HG03045 (cell line): ENCODE data around the gene TBX4.
"Not testable (repeated sequence)": the region's sequence is repeated elsewhere in the genome, so short reads cannot be mapped to it uniquely, and the experiment has no call there.

Experiments used
- ATAC-seq: cut with Tn5 transposase; IDR thresholded peaks from one replicate; pipeline ENCODE4 v1.9.1; 2021; ENCODE audit warnings: mild to moderate bottlenecking, moderate library complexity; ENCODE audit not compliant: unreplicated experiment

The TBX4 gene

DNA sequence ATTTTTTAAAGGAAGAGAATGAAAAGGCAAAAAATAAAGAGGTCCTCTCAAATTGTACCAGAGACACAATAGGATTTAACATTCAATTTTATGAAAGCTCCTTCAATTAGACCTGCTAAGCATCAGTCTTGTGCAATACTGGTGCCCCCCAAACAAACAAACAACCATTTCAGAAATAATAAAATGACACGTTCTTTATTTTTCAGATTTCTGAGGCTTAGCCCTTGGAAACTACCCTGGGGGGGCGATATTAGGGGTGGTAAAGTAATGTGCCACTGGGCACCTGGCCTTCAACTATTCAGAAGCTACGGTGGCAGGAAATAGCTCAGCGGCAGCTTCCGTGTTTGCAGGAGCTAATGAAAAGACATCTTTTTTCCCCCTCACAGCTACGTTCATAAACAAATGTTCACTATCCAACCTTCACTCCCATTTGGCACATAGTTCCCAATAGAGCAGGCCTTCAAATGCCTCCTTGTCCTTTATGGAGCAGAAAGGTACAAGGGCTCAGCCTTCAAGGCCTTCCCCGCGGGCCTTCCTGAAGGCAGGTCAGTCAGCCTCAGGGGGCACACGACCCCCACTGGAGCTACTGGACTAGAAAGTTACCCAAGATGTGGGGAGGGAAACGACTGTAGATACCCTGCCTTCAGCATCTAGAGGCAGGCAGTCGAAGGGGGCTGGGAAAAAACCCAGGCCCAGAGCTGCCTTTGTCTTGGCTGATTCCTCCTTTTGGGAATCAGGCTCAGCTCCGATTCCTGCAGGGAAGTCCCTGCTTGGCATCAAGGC, 44.1 kb downstream of the TBX4 start:
- ATAC-seq: no peak

DNA sequence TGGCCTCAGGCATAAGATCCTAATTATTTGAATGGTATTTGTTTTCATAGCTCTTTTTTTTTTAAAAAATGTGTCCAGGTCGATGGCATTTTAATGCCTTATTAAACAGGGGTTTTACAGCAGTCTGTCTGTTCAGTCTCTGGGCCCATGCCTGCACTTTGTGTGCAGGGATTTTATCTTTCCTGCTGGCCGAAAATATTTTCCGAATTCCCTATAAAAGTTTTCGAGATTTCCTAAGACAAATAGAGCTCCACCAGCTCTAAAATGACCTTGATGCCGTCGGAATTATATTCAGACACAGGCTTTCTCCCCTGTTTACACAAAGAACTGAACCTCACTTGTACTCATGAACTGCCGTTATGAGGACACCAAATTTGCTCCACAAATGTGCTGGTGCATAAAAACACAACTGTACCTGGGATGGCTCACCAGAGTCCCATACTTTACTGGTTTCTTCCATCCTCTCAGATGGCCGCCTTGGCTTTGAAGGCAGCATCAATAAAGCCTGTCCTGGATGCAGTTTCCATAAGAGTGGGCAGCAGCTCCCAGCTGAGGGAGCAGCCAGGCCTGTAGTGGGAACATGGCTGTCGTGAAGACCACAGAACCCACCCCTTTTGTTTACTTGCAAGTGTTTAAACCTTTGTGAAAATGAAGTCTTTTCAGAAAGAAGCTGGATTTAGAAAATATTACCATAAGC, 44.9 kb downstream of the TBX4 start:
- no peak for ATAC-seq

DNA sequence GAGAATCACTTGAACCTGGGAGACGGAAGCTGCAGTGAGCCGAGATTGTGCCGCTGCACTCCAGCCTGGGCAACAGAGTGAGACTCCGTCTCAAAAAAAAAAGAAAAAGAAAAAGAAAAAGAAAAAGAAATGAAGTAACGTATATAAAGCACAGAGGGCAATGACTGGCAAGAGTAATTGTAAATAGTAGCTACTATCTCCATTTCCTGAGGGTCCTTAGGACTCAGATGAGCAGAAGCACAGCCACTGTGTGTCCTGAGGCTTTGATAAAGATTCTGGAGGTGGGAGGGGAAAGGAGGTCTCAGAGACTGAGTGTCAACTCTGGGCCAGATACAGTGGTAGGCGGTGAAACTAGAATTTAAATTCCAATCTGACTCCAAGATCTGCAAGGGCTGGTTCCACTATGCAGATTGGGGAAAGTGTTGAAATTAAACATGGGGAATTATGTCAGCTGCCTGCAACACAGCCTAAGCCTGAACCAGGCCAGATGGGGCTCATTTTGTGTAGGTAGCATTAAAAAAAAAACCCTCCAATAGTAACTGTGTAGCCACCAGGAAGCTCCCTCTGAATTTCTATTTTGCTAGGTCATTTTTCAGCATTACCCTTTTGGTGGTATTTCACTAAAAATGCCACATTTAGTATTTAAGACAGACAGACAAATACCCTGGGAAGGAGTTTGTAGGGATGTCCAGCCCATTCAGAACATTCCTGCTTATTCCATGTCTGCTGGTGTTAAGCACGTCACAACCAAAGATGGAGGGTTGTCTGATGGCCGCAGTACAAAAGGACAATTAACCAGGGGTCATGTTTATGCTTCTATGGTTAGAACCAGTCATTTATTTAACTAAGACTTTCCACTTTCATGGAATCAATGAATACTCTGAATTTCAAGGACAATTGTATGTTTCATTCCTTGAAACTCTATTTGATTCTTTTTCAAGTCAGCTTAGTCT, 46.1 kb downstream of the TBX4 start:
- no peak for ATAC-seq

DNA sequence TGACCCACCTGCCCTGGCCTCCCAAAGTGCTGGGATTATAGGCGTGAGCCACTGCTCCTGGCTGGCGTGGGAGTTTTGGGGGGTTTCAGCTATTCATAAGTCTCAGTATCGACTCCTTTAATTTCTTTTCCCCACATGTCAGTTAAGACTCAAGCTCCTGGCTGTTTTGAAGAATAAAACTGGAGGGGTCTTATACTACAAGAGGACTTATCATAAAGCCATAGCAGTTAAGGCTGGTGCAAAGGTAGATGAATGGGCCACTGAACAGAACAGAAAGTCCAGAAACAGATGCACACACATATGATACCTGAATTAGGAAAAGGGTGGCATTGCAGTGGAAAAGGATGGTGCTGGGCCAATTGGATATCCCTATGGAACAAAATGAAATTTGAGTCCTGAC, 47.4 kb downstream of the TBX4 start:
- ATAC-seq: no peak

DNA sequence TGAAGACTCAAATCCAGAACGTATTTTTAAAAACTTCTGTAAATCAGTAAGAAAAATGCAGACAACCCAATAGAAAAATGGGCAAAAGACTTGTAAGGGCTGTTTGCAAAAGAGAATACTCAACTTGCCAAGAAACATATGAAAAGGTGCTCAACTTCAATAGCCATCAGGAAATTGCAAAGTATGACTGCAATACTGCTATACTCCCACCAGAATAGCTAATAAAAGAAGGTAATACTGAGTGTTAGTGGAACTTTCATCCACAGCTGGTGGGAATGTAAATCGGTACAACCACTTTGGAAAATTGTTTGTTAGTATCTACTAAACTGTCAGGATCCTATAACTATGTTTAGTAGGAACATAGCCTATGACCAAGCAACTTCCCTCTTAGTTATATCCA, 48.1 kb downstream of the TBX4 start:
- no peak for ATAC-seq

DNA sequence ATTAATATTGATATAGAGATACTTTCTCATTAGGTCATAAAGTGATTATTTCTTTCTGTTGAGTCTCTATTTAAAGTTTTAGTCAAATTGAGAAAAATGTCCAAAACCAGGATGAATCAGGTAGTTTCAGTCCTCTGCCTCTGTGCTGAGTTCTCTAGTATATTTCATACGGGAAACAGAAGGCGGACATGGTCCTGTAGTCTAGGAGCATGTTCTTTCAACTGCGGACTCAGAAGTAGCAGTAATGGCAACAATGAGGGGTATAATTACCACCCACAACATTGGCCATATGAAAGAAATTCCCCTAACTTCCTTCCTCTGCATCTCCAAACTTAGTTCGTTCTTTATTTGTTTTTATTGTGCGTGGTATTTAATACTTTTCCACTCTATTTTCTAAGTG, 50.1 kb downstream of the TBX4 start:
- no peak for ATAC-seq

DNA sequence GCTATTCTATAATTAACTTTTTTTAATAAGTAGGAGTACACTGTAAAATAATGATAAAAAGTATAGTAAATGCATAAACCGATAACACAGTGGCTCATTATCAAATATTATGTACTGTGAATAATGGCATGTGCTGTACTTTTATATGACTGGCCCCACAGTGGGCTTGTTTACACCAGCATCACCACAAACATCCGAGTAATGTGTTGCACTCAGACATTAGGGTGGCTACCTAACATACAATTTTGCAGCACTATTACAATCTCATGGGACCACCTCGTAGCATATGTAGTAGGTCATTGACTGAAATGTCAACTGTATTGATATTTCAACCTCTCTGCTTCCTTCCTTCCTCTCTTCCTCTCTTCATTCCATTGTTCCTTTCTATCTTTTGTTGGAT, 51.7 kb downstream of the TBX4 start:
- no peak for ATAC-seq

DNA sequence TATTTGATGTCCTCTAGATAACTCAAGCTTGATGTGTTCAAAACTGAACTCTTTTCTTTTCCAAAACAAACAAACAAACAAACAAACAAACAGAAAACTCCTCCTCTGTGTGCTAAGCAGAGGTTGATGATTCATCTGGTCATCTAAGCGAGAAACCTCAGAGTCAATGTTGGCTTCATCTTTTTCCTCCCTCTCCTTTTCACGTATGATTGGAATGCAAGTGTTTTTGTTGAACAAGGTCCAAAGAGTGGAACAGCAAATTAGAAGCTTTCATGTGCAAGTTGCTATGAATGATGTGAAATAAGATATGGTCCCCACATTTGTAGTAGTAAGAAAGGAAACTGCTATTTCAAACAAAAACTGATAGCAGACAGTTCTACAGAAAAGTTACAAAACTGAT, 52.5 kb downstream of the TBX4 start:
- no peak for ATAC-seq

DNA sequence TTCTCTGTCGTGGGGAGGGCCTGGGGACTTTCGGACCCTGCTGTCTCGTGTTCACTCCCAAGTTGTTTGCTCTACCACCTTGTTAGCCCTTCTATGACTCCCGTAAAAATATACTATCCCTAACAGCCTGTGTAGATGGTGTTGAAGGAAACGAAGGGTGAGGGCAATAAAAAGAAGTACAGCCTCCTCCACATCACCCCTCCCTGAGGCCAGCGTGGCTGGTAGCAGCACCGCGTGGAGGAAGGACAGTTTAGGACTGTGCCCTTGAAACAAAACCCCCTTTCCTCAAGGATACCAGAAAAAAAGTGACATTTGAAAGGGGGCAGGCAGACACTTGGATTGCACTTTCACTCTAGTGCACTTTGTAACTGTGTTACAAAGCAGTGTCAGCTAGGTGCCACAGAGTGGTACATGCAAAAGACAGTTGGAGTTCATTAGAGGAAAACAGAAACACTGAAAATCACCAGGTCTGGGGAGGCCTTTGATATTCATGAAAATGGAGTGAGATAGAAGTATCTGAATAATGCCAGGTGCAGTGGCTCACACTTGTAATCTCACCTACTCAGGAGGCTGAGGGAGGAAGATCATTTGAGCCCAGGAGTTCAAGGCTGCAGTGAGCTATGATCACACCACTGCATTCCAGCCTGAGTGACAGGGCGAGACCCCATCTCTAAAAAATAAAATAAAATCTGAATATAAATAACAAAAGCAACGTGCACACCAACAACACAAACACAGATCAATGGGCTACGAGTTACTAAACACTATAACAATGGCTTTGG, 53.8 kb downstream of the TBX4 start:
- ATAC-seq: no peak

DNA sequence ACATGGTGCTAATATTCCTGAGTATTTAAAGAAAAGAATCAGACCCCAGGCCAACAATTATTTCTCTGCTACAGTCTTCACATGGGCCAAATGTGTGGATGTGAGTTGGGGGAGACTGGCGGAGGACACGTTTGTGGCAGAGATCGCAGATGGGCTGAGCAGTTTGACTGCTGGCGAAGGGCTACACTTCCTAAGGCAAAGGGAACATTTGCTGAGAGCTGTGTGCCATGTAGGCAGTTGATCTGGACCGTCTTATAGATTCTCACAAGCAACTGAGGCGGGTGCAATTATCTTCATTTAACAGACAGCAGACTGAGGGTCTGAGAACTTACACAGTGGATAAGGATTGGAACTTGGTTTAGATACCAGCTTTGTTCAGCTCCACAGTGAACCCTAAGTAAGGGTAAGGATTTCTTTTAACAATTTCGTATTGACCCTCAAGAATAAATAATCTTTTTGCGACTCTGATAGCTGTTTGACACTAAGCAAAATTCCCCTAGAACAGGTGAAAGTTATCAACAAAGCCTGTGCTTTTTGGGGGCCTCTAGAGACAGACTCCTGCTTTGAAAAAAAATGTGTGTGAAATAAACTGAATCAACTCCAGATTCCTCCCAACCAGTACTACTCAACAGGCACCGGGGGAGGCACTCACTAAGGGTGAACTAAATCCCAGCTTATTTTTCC, 55.3 kb downstream of the TBX4 start:
- ATAC-seq: no peak

DNA sequence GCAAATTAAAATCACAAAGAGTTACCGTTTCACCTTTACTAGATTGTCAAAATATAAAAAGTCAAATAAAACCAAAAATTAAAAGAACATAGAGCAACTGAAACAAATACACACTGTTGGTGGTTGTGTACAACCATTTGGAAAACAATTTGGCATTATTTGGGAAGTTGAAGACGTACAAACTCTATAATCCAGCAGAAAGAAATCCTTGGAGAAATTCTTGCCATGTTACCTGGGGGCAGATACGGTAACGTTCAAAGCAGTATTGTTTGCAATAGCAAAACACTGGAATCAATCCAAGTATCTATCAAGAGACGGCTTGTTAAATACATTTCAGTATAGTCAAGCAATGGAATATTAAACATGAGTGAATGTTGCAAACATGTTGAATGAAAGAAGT, 56.7 kb downstream of the TBX4 start:
- ATAC-seq: no peak

DNA sequence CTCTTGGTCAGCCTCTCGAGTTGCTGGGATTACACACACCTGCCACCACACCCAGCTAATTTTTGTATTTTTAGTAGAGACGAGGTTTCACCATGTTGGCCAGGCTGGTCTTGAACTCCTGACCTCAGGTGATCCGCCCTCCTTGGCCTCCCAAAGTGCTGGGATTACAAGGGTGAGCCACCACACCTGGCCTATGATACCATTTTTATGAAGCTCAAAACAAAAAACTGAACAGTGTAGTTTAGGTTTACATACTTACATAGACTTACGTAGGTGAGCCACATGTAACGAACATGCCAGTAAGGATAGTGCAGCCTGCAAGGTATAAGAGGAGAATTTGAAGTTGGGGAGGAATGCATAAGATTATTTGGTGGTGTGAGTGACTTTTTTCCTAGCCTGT, 57.2 kb downstream of the TBX4 start:
- not testable (repeated sequence) for ATAC-seq

DNA sequence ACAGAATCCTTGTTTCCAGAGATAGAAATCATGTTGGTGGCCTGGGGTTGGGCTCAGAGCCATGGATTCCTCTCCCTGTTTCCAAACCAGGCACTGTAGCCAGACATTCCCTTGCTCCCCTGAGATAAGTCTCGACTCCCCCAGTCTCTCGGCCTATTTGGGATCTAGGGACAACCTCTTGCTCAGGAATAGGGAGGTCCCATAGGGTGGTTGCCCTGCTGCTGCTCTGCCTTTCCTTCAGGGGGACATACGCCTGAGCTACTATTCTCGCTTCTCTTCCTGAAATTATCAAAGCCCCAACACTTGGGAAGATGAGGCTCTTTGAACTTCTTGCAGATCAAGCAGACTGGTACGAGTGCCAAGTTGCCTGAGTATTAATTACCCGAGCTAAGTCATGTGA, 58.0 kb downstream of the TBX4 start:
- ATAC-seq: no peak

DNA sequence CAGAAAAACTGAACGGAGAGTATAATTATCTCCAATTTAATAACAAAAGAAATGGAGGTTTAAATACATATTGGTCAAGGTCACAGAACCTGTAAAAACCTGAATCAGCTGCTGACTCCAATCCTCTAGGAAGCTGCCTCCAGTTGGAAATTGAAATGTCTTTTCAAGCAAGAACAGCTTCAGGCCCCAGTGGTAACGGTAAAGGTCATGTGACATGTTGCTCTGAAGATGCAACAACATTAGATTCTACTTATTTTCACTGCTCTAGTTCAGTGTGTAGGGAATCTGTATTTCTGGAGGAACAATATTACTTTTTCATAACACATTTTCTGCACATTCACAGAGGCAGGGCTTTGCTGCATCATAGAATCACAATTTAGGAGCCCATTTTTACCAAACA, 58.8 kb downstream of the TBX4 start:
- ATAC-seq: no peak

DNA sequence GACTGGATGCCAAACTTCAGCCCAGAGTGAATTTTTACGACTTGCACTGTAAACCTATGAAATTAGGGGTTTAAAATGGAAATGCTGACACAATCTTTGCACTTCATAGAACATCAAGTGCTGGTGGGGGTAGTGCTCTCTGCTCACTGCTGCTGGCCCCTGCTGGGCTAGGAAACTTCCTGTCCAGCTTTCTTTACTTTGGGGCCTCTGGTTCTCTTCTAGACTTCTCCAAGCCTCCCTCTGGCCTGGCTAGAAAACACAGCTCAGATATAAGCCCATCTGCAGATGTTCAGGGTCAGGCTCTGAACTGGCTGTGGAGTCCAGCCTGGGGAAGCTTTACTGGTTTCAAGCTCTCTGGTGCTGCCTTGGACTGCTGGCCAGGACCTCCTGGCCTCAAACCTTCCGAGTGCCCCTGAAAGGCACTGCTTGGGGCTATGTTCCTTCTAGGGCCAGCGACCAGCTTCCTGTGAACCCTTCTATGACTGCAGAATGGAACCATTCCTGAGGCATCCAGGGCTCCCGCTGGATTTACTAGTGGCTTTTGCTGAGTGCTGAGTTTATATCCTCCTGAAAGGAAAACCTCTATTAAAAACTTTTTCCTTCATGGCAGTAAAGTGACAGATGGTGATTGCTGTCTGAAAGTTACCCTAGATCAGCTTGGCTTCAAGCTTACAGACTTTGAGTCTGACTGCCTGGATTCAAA, 59.4 kb downstream of the TBX4 start:
- no peak for ATAC-seq

DNA sequence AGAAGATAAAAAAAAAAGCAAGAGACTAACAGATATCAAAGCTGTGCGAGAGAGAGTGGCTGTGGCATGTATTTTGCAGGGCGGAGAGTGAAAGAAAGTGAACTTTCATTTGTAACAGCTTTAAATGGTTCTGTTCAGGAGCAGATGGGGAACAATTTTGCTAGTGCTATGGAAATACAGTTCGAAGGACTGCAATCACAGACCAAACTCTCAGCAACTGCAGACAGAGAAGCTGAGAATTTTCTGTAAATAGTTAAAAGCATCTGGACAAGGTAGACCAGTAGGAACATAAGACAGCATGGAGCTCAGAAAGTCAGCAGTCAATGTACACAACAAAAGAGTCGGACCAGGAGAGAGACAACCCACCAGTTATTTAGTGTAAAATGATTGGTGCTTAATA, 62.3 kb downstream of the TBX4 start:
- no peak for ATAC-seq

DNA sequence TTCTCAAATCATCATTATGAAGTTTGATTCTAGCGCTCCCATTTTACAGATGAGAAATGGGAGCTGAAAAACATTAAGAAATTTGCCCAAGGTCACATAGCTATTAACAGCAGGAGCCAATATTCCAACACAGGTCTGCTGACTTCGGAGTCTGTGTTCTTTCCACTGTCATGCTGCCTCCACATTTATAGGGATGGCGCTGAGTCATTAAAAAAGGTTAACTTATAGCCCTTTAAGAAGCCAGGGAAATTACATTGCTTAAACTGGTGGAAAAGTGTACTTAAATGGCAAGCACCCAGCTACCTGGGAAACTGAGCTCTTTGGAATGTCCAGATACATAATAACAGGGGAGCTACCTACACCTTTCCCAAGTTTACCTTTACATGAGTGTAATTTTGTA, 65.0 kb downstream of the TBX4 start:
- ATAC-seq: no peak

DNA sequence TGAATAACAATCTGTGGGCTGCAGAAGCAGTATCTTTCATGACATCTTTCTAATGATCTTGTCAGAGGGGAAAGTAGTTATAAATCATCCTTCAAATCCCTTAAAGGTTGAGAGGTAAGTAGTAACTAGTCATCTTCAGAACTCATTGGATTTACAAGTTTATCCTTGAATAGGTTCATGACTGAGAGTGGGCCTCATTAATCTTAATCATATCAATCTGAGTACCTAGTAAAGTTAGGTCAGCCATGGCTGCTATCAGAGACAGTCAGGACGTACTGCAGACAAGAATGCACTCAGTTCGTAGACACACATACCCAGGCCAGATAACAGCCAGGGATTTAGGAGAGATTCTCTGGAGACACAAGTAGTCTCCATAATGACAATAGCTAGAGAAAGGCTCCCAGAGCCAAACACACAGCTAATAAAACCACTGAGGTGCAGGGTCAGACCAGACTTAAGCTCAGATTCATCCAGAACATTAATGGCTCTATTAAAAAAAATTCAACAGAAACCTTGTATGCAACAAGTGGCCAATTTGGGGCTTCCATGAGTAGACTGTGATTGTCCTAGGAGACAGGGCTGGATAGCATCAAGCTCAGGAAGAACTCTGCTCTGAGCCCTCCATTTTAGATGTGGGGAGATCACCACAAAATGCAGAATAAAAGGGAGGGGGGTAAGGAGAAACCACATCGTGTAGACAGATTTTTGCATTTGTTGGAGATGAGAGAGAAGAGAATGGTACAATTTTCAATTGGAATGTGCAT, 65.8 kb downstream of the TBX4 start:
- ATAC-seq: no peak

DNA sequence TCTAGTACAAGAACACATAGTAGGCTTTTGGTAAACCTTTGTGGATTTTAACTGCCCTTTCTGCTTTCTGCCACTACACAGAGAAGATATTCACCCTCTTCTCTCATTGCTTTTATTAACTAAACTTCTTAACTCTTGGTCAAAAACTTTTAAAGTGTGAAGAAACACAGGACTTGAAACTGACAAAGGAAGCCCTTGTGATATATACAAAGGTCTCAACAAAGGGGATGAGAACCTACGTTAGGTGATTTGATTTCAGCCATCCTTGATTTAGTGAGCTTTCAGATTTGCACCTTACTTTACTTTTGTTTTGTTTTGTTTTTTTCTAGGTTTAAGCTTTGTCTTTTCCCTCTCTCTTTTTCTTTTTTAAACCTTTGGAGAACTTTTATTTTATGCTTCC, 66.9 kb downstream of the TBX4 start:
- no peak for ATAC-seq
